NCI-H2171 (cell line): Measurements from ENCODE around the gene NFKBIA.
A peak's percentile ranks its signal among the peaks of the same experiment; 100 is the strongest.
"Not testable (repeated sequence)": the region's sequence is repeated elsewhere in the genome, so short reads cannot be mapped to it uniquely, and the experiment has no call there.

Source experiments
- DNase-seq: peaks from one replicate; lab custom pipeline; 2025; lab: John Stamatoyannopoulos, UW

Gene NFKBIA

GRCh38 chr14:35390577-35391387, 13.8 kb downstream of the NFKBIA start:
- no peak for DNase-seq

- no peak for DNase-seq
Measured at GRCh38 chr14:35389315-35389667, 15.3 kb downstream of the NFKBIA start.

- no peak for DNase-seq
Measured at GRCh38 chr14:35388656-35389314, 15.8 kb downstream of the NFKBIA start.

GRCh38 chr14:35387713-35388579, 16.6 kb downstream of the NFKBIA start:
- no peak for DNase-seq

- DNase-seq = peak; percentile 20
Measured at GRCh38 chr14:35387219-35387618, 17.3 kb downstream of the NFKBIA start.

GRCh38 chr14:35386673-35387125, 17.9 kb downstream of the NFKBIA start:
- DNase-seq = peak; percentile 98

- peak; percentile 87 for DNase-seq
Measured at GRCh38 chr14:35385042-35385839, 19.3 kb downstream of the NFKBIA start.

- no peak for DNase-seq
Measured at GRCh38 chr14:35384455-35385041, 20.0 kb downstream of the NFKBIA start.

GRCh38 chr14:35383569-35384454, 20.7 kb downstream of the NFKBIA start:
- DNase-seq = no peak

GRCh38 chr14:35380794-35381193, 23.8 kb downstream of the NFKBIA start:
- no peak for DNase-seq

- DNase-seq = not testable (repeated sequence)
Measured at GRCh38 chr14:35379234-35379933, 25.2 kb downstream of the NFKBIA start.

- no peak for DNase-seq
Measured at GRCh38 chr14:35378425-35379233, 25.9 kb downstream of the NFKBIA start.

GRCh38 chr14:35375558-35376025, 29.0 kb downstream of the NFKBIA start:
- peak; percentile 51 for DNase-seq

GRCh38 chr14:35374263-35374712, 30.3 kb downstream of the NFKBIA start:
- no peak for DNase-seq

- not testable (repeated sequence) for DNase-seq
Measured at GRCh38 chr14:35373208-35373607, 31.3 kb downstream of the NFKBIA start.

- DNase-seq = no peak
Measured at GRCh38 chr14:35370969-35371368, 33.6 kb downstream of the NFKBIA start.

- DNase-seq = peak; percentile 82
Measured at GRCh38 chr14:35369701-35370191, 34.8 kb downstream of the NFKBIA start.
